BLaER1 treated with 17β-estradiol and CSF1 and Interleukin-3, amounts not matched to agents 10 nM and 100 nM (cell line): ENCODE data around the gene ELOVL5.

Experiments
- H3K27ac ChIP-seq, 11 experiments: shearing (Covaris generic); formaldehyde crosslinking; 2 replicates each; pipeline ENCODE4 v1.8.1; 2022
- H3K27me3 ChIP-seq, 11 experiments: shearing (Covaris generic); formaldehyde crosslinking; 2 replicates each; pipeline ENCODE4 v1.8.1; 2022
- H3K36me3 ChIP-seq, 11 experiments: shearing (Covaris generic); formaldehyde crosslinking; 2 replicates each; pipeline ENCODE4 v1.8.1; 2022
- H3K4me1 ChIP-seq, 10 experiments: shearing (Covaris generic); formaldehyde crosslinking; 2 replicates each; pipeline ENCODE4 v1.8.1; 2022
- H3K4me2 ChIP-seq, 11 experiments: shearing (Covaris generic); formaldehyde crosslinking; 2 replicates each; pipeline ENCODE4 v1.8.1; 2022
- H3K4me3 ChIP-seq, 10 experiments: shearing (Covaris generic); formaldehyde crosslinking; 2 replicates each; pipeline ENCODE4 v1.8.1; 2022
- H3K9ac ChIP-seq, 11 experiments: shearing (Covaris generic); formaldehyde crosslinking; 2 replicates each; pipeline ENCODE4 v1.8.1; 2022
- H3K9me3 ChIP-seq, 11 experiments: shearing (Covaris generic); formaldehyde crosslinking; replicated peaks in 1 of 11; 2 replicates each; pipeline ENCODE4 v1.8.1; 2022
- H4K20me1 ChIP-seq, 11 experiments: shearing (Covaris generic); formaldehyde crosslinking; 2 replicates each; pipeline ENCODE4 v1.8.1; 2022
- Cebpa-rat ChIP-seq, 11 experiments: shearing (Covaris generic); IDR thresholded peaks; 2 replicates each; pipeline ENCODE4 v1.8.1; 2022

The ELOVL5 gene

DNA sequence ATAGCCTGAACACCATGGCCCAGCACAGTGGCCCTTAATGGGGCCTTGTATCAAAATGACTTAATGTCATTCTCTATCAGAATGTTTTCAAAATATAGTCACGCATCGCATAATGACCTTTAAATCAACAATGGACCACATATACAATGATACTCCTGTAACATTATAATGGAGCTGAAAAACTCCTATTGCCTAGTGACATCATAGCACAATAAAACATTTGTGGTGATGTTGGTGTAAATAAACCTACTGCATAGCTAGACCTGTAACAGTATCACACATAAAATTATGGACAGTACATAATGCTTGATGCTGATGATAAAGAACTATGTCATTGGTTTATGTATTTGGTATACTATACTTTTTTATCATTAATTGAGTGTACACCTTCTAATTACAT lies 9.3 kb downstream of the ELOVL5 start:
- TF ChIP-seq Cebpa-rat (IDR thresholded peaks at IDR 0.05): no peak
- Histone ChIP-seq H3K27me3 (no peaks in the 10 kb centered on the region), H3K27ac (no peak overlapping the region), H3K4me2 (peak overlapping the region in 6 of 11 experiments; percentile 3 to 85 (median 10); a peak in 6 of 22 replicates), H3K4me1 (peaks cover 50 to 93% (median 80%) of the 10 kb centered on the region in 10 experiments), H3K4me3 (no peak overlapping the region), H3K9me3 (no peaks in the 10 kb centered on the region), H4K20me1 (peaks cover 24 to 100% (median 98%) of the 10 kb centered on the region in 11 experiments; a peak in 21 of 22 replicates), H3K36me3 (peaks cover 0 to 45% (median 16%) of the 10 kb centered on the region in 11 experiments; a peak in 10 of 22 replicates), H3K9ac (no peak overlapping the region)

DNA sequence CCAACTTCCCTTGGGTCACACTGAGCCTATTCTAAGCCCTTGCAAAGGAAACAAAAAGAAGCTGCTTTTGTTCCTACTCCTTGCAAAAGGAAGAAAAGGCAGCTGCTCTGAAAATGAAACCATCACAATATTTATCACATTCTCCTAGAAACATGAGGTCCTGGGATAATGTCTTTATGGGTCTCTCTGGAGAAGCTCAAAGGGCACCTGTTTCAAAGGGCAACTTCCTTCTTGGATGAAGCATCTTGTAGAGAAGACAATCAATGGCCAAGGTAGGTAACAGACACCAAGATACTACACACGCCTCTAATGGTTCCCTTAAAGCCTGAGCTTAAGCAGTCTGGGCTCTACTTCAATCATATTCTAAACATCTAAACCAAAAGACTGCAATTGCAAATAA lies 10.4 kb downstream of the ELOVL5 start:
- Histone ChIP-seq H3K27me3 (no peaks in the 10 kb centered on the region), H3K4me1 (peaks cover 58 to 94% (median 78%) of the 10 kb centered on the region in 10 experiments), H3K27ac (no peak overlapping the region), H3K4me2 (peak overlapping the region; percentile 3 to 85 (median 74); a peak in 18 of 22 replicates), H3K4me3 (no peak overlapping the region), H3K36me3 (peaks cover 0 to 48% (median 22%) of the 10 kb centered on the region in 11 experiments; a peak in 12 of 22 replicates), H3K9me3 (no peaks in the 10 kb centered on the region), H3K9ac (no peak overlapping the region), H4K20me1 (peaks cover 13 to 100% (median 98%) of the 10 kb centered on the region in 11 experiments; a peak in 21 of 22 replicates)
- no peak for TF ChIP-seq Cebpa-rat (IDR thresholded peaks at IDR 0.05)

DNA sequence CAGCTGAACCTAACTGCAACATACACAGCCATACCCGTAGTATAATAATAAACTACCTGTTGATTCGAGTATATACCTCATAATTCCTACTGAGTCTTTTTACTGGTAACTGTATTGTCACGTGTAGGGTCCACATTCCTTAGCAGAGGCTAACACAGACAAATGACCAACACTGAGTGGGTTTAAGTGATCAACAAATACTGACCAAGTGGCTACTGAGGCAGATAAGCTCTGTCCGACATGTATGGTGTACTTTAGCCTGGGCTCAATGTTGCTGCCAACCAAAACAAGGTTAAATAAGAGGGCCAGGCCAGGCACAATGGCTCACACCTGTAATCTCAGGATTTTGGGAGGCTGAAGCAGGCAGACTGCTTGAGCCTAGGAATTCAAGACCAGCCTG lies 12.7 kb downstream of the ELOVL5 start:
- Histone ChIP-seq H3K27me3 (no peaks in the 10 kb centered on the region), H3K4me3 (peak overlapping the region in 8 of 10 experiments; percentile 16 to 41 (median 28); a peak in 8 of 20 replicates), H3K9me3 (peaks cover 0 to 15% (median 5%) of the 10 kb centered on the region in 11 experiments; a peak in 5 of 22 replicates), H3K4me1 (peaks cover 47 to 76% (median 61%) of the 10 kb centered on the region in 10 experiments), H3K27ac (peak overlapping the region in 10 of 11 experiments; percentile 3 to 72 (median 47); a peak in 15 of 22 replicates), H4K20me1 (peaks cover 0 to 100% (median 98%) of the 10 kb centered on the region in 11 experiments; a peak in 21 of 22 replicates), H3K9ac (peak overlapping the region in 9 of 11 experiments; percentile 4 to 40 (median 25); a peak in 7 of 22 replicates), H3K4me2 (peak overlapping the region; percentile 74 to 87 (median 85)), H3K36me3 (peaks cover 0 to 61% (median 38%) of the 10 kb centered on the region in 11 experiments; a peak in 18 of 22 replicates)
- TF ChIP-seq Cebpa-rat (IDR thresholded peaks at IDR 0.05): no peak

DNA sequence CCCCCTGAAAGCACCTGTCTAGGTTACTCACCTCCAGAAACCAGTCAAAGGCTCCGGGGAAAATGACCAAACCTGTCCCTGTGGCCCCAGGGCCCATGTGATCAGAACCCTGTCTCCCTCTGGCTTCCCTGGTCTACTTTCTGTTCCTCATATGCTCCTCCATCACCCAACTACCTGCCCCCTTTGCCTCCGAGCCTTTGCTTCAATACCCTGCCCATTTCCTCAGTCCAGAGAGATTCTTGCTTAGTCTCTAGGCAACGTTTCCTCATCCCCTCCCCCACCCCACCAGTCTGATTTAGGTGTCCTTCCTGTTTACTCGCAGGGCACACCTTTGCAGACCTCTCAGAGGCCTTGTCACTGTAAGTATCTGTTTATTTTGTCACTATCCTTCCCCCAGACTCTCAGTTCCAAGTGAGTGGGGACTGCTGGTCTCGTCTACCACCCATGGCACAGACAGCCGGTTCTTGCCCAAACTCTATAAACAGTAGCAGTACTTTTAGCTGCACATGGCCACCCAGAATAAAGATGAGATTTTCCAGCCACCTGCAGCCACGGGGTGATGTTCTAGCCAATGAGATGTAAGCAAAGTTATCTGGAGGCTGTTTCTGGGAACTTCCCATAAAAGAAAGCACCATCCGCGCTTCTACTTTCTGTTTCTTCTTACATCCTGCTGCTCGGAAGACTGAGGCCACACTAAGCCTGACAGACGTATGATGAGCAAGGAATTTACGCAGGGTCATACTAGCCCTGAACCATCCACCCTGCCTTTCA lies 13.3 kb downstream of the ELOVL5 start:
- Histone ChIP-seq H3K4me2 (peak overlapping the region; percentile 74 to 87 (median 85)), H3K4me3 (peak overlapping the region in 8 of 10 experiments; percentile 16 to 41 (median 28); a peak in 10 of 20 replicates)

DNA sequence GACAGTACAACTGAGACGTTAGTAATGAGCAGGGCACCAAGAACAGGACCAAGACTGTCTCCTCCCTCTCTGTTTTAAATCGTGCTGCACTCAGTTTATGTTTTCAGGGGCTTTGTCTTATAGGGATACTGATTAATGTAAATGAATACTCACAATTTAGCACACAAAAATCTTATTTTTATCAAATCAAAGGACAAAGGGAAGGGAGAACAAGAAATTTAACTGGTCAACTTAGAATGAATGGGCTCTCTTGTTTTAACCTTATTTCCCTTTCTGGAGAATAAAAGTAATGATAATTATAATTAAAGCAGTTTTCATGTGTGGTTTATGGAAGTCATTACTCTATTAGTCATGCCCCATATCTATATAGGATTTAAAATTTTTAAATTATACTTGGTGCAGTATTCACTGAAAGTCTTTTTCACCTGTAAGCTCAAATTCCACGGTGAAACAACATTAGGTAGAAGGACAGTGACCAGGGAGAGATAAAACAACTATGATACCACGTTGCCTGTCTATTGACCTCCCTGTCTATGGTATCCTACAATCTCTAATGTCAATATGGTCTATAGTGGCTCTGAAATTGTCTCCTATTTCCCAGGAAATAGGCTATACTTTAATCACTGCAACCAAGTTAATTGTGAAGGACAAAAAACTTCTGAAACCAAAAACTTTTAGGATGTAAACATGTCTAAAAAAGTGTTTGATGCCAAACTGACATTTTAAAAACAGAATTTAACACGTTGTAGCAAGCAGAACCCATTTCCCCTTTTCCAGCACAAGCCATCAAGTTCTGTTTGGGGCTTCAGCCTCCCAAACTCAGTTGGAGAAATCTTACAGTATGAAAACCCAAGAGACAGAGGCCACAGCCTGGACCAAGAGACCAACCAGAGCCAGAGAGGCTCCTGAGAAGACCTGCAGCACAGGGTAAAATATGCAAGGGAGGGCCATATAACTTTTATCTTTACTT lies 15.0 kb downstream of the ELOVL5 start:
- H3K9me3 ChIP-seq: peaks cover 0 to 15% (median 5%) of the 10 kb centered on the region in 11 experiments; a peak in 5 of 22 replicates
- no peaks in the 10 kb centered on the region for H3K27me3 ChIP-seq
- TF ChIP-seq Cebpa-rat (IDR thresholded peaks at IDR 0.05): no peak
- no peak overlapping the region for H3K27ac ChIP-seq
- peaks cover 0 to 100% (median 93%) of the 10 kb centered on the region in 11 experiments; a peak in 20 of 22 replicates for H4K20me1 ChIP-seq
- no peak overlapping the region for H3K9ac ChIP-seq
- H3K4me1 ChIP-seq: peaks cover 47 to 64% (median 56%) of the 10 kb centered on the region in 10 experiments
- H3K4me3 ChIP-seq: no peak overlapping the region
- peak overlapping the region in 9 of 11 experiments; percentile 16 to 86 (median 82); a peak in 13 of 22 replicates for H3K4me2 ChIP-seq
- peaks cover 0 to 74% (median 46%) of the 10 kb centered on the region in 11 experiments; a peak in 18 of 22 replicates for H3K36me3 ChIP-seq

More for the DNA sequence above, 13.3 kb downstream of the ELOVL5 start:
- Histone ChIP-seq H3K4me1 (peaks cover 47 to 76% (median 63%) of the 10 kb centered on the region in 10 experiments), H4K20me1 (peaks cover 0 to 100% (median 98%) of the 10 kb centered on the region in 11 experiments; a peak in 21 of 22 replicates), H3K27me3 (no peaks in the 10 kb centered on the region), H3K9ac (peak overlapping the region in 10 of 11 experiments; percentile 4 to 53 (median 30); a peak in 9 of 22 replicates), H3K27ac (peak overlapping the region in 10 of 11 experiments; percentile 3 to 72 (median 47); a peak in 17 of 22 replicates), H3K36me3 (peaks cover 0 to 65% (median 38%) of the 10 kb centered on the region in 11 experiments; a peak in 18 of 22 replicates), H3K9me3 (peaks cover 0 to 15% (median 5%) of the 10 kb centered on the region in 11 experiments; a peak in 5 of 22 replicates)
- TF ChIP-seq Cebpa-rat (IDR thresholded peaks at IDR 0.05): no peak

DNA sequence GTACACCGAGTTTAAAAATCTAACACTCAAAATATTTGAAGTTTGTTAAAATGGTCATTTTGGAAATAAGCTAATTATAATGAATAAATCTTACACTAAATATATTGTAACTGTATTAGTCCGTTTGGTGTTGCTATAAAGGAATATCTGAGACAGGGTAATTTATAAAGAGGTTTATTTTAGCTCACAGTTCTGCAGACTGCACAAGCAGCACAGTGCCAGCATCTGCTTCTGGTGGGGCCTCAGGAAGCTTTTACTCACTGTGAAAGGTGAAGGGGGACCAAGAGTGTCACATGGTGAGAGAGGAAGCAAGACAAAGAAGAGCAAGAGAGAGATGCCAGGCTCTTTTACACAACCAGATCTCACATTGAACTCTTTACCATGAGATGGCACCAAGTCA lies 17.1 kb downstream of the ELOVL5 start:
- no peak overlapping the region for H3K4me2 ChIP-seq
- H3K36me3 ChIP-seq: peaks cover 0 to 78% (median 43%) of the 10 kb centered on the region in 11 experiments; a peak in 18 of 22 replicates
- peaks cover 27 to 53% (median 40%) of the 10 kb centered on the region in 10 experiments for H3K4me1 ChIP-seq
- H3K27ac ChIP-seq: no peak overlapping the region
- H3K27me3 ChIP-seq: no peaks in the 10 kb centered on the region
- TF ChIP-seq Cebpa-rat (IDR thresholded peaks at IDR 0.05): no peak
- no peak overlapping the region for H3K4me3 ChIP-seq
- H4K20me1 ChIP-seq: peaks cover 0 to 100% (median 84%) of the 10 kb centered on the region in 11 experiments; a peak in 20 of 22 replicates
- no peak overlapping the region for H3K9ac ChIP-seq
- peaks cover 0 to 15% (median 5%) of the 10 kb centered on the region in 11 experiments; a peak in 5 of 22 replicates for H3K9me3 ChIP-seq

DNA sequence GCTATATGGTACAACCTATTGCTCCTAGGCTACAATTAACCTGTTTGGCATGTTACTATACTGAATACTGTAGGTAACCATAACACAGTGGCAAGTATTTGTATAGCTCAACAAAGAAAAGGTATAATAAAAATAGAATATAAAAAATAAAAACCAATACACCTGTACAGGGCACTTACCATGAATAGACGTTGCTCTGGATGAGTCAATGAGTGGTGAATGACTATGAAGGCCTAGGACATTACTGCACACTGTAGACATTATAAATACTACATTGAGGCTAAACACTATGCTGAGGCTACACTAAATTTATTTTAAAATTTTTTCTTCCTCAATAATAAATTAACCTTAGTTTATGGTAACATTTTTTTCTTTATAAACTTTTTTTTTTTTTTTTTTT lies 18.6 kb downstream of the ELOVL5 start:
- H4K20me1 ChIP-seq: peaks cover 0 to 100% (median 84%) of the 10 kb centered on the region in 11 experiments; a peak in 20 of 22 replicates
- peaks cover 0 to 81% (median 44%) of the 10 kb centered on the region in 11 experiments; a peak in 17 of 22 replicates for H3K36me3 ChIP-seq
- no peaks in the 10 kb centered on the region for H3K27me3 ChIP-seq

DNA sequence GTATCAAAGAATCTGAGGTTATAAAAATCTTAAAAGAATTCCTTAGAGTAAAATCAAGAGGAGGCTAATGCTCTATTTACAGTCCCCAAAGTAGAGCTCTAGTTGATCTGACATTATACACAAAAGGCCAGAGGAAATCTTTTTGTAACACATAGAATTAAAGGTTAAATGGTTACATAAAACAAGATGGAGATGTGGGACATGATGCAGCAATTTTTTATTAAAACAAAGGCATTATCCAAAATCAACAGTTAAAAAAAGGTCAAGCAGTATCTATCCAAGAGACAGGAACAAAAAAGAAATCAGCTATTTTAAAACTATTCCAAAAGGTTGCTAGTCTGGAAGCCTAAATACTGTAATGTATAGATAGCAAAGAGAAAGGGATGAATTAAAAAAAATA lies 20.4 kb downstream of the ELOVL5 start:
- Histone ChIP-seq H4K20me1 (peaks cover 0 to 100% (median 79%) of the 10 kb centered on the region in 11 experiments; a peak in 19 of 22 replicates), H3K4me3 (no peak overlapping the region), H3K27me3 (no peaks in the 10 kb centered on the region), H3K9me3 (peaks cover 0 to 15% (median 5%) of the 10 kb centered on the region in 11 experiments; a peak in 5 of 22 replicates), H3K27ac (no peak overlapping the region), H3K4me1 (peaks cover 4 to 30% (median 10%) of the 10 kb centered on the region in 10 experiments; a peak in 15 of 20 replicates), H3K36me3 (peaks cover 0 to 82% (median 52%) of the 10 kb centered on the region in 11 experiments; a peak in 18 of 22 replicates), H3K9ac (no peak overlapping the region), H3K4me2 (no peak overlapping the region)
- no peak for TF ChIP-seq Cebpa-rat (IDR thresholded peaks at IDR 0.05)

More for the DNA sequence above, 18.6 kb downstream of the ELOVL5 start:
- Histone ChIP-seq H3K4me1 (peaks cover 12 to 42% (median 24%) of the 10 kb centered on the region in 10 experiments), H3K27ac (no peak overlapping the region), H3K4me2 (no peak overlapping the region), H3K9me3 (peaks cover 0 to 15% (median 5%) of the 10 kb centered on the region in 11 experiments; a peak in 5 of 22 replicates), H3K9ac (no peak overlapping the region), H3K4me3 (no peak overlapping the region)
- TF ChIP-seq Cebpa-rat (IDR thresholded peaks at IDR 0.05): no peak
